Esophagus squamous epithelium (tissue), 4 donors: ENCODE results near the gene KIF2A.

ENCODE experiments used
- POLR2A ChIP-seq, 4 donors: fragments of 450-650 bp; IDR thresholded peaks; one replicate each; pipeline ENCODE4 v1.6.1; 2017; ENCODE audit warnings: antibody characterized with exemption in 4 of 4, mild to moderate bottlenecking in 4 of 4, moderate library complexity in 3 of 4
- TF ChIP-seq, protein P1 (sequence below), 6 experiments: fragments of 450-650 bp in 4 of 6; fragments of 200-600 bp in 2 of 6; sonication (generic) in 2 of 6; IDR thresholded peaks; one replicate each; pipeline ENCODE4 v1.5.1; 2016 to 2019; ENCODE audit warnings: antibody characterized with exemption in 6 of 6, mild to moderate bottlenecking in 4 of 6, moderate library complexity in 4 of 6

DNA sequence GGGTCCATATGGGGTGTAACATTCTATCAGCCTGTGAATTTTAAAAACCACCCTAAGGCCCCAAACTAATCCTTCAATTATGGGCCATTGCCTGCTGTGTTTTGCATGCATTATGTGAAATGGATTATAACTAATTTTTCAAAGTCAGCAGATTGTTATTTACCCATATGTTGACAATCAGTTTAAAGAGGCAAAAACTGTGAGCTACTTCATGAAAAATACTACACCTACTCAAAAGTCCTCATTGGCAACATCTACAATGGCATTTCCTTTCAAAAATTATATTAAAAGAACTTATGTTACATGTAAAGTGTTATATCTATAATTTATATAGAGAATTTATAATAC is 49.0 kb upstream of the KIF2A start:
- TF ChIP-seq, protein P1, sequence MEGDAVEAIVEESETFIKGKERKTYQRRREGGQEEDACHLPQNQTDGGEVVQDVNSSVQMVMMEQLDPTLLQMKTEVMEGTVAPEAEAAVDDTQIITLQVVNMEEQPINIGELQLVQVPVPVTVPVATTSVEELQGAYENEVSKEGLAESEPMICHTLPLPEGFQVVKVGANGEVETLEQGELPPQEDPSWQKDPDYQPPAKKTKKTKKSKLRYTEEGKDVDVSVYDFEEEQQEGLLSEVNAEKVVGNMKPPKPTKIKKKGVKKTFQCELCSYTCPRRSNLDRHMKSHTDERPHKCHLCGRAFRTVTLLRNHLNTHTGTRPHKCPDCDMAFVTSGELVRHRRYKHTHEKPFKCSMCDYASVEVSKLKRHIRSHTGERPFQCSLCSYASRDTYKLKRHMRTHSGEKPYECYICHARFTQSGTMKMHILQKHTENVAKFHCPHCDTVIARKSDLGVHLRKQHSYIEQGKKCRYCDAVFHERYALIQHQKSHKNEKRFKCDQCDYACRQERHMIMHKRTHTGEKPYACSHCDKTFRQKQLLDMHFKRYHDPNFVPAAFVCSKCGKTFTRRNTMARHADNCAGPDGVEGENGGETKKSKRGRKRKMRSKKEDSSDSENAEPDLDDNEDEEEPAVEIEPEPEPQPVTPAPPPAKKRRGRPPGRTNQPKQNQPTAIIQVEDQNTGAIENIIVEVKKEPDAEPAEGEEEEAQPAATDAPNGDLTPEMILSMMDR (IDR thresholded peaks at IDR 0.05): no peak
- TF ChIP-seq POLR2A (IDR thresholded peaks at IDR 0.05): no peak
